Astrocyte of the spinal cord (primary cell): ENCODE measurements around the gene LPP.
A peak's percentile ranks its signal among the peaks of the same experiment; 100 is the strongest.

Source experiments
- DNase-seq: peaks from one replicate; pipeline ENCODE4 v3.0.0; 2011; ENCODE audit warnings: low read depth, low spot score
- H3K4me3 ChIP-seq: 2 replicates; pipeline ENCODE4 v1.5.1; 2011; ENCODE audit warnings: low read depth, mild to moderate bottlenecking, low read length, moderate library complexity
- CTCF ChIP-seq: IDR thresholded peaks from 2 replicates; pipeline ENCODE4 v1.5.1; 2012; ENCODE audit warnings: low read depth, mild to moderate bottlenecking, low read length, inconsistent platforms
- in situ Hi-C: cut with HindIII; loops from 2 replicates; pipeline ENCODE4 v1.10.0; 2017; ENCODE audit warnings: low sequenced_read_pairs

LPP gene

GRCh38 chr3:188674595-188674994 lies 520.6 kb downstream of the LPP start:
- TF ChIP-seq CTCF = no peak
- H3K4me3 ChIP-seq = no peak overlapping the region
- in situ Hi-C loops = no loop called here
- DNase-seq = no peak

- no peak for TF ChIP-seq CTCF
- H3K4me3 ChIP-seq = no peak overlapping the region
- in situ Hi-C loops = no loop called here
- DNase-seq = no peak
These were observed 523.4 kb downstream of the LPP start for GRCh38 chr3:188677344-188677743.

GRCh38 chr3:188680189-188680588 lies 526.2 kb downstream of the LPP start:
- no peak for DNase-seq
- in situ Hi-C loops = no loop called here
- no peak overlapping the region for H3K4me3 ChIP-seq
- TF ChIP-seq CTCF = no peak

- H3K4me3 ChIP-seq = no peak overlapping the region
- in situ Hi-C loops = no loop called here
- no peak for TF ChIP-seq CTCF
- DNase-seq = no peak
These were observed 526.6 kb downstream of the LPP start for GRCh38 chr3:188680605-188681004.

GRCh38 chr3:188682316-188682715 lies 528.4 kb downstream of the LPP start:
- DNase-seq = no peak
- in situ Hi-C loops = no loop called here
- no peak overlapping the region for H3K4me3 ChIP-seq
- TF ChIP-seq CTCF = no peak

GRCh38 chr3:188683032-188683521 lies 529.1 kb downstream of the LPP start:
- H3K4me3 ChIP-seq = no peak overlapping the region
- DNase-seq = peak; percentile 97
- no peak for TF ChIP-seq CTCF
- in situ Hi-C loops = no loop called here

GRCh38 chr3:188684276-188684675 lies 530.3 kb downstream of the LPP start:
- H3K4me3 ChIP-seq = no peak overlapping the region
- TF ChIP-seq CTCF = no peak
- DNase-seq = no peak
- in situ Hi-C loops = no loop called here
